ENCODE measurements around the gene TCF3.

GRCh38 chr19:1636325-1637236 lies 15.8 kb downstream of the TCF3 start:
- TF ChIP-seq, protein P1, sequence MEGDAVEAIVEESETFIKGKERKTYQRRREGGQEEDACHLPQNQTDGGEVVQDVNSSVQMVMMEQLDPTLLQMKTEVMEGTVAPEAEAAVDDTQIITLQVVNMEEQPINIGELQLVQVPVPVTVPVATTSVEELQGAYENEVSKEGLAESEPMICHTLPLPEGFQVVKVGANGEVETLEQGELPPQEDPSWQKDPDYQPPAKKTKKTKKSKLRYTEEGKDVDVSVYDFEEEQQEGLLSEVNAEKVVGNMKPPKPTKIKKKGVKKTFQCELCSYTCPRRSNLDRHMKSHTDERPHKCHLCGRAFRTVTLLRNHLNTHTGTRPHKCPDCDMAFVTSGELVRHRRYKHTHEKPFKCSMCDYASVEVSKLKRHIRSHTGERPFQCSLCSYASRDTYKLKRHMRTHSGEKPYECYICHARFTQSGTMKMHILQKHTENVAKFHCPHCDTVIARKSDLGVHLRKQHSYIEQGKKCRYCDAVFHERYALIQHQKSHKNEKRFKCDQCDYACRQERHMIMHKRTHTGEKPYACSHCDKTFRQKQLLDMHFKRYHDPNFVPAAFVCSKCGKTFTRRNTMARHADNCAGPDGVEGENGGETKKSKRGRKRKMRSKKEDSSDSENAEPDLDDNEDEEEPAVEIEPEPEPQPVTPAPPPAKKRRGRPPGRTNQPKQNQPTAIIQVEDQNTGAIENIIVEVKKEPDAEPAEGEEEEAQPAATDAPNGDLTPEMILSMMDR (IDR thresholded peaks at IDR 0.05; ENCODE audit: extremely low read depth in 1 of 2, insufficient read depth in 1 of 2, low read depth in 1 of 2, low read length in 2 of 2) = no peak
- TF ChIP-seq POLR2A (IDR thresholded peaks at IDR 0.05; ENCODE audit: low read depth, low read length) (no peak), MAX (IDR thresholded peaks at IDR 0.05; ENCODE audit: insufficient read depth, insufficient read length) (no peak), FOS (IDR thresholded peaks at IDR 0.05; ENCODE audit: borderline replicate concordance, insufficient read depth, low read length) (no peak), JUN (IDR thresholded peaks at IDR 0.05; ENCODE audit: borderline replicate concordance, insufficient read depth, insufficient read length, low read depth) (no peak)
